Vagina (tissue), 2 donors: ENCODE results near the gene DIAPH3.
"Not testable (repeated sequence)": the region's sequence is repeated elsewhere in the genome, so short reads cannot be mapped to it uniquely, and the experiment has no call there.

Experiments used
- CTCF ChIP-seq, 3 experiments: fragments of 450-650 bp in 2 of 3; fragments of 200-600 bp in 1 of 3; sonication (generic) in 1 of 3; IDR thresholded peaks; one replicate each; pipeline ENCODE4 v1.5.1; 2017 to 2019; ENCODE audit warnings: antibody characterized with exemption in 3 of 3, mild to moderate bottlenecking in 2 of 3, moderate library complexity in 2 of 3
- POLR2A ChIP-seq, 2 donors: fragments of 450-650 bp; IDR thresholded peaks; one replicate each; pipeline ENCODE4 v1.6.1; 2017; ENCODE audit warnings: antibody characterized with exemption in 2 of 2, mild to moderate bottlenecking in 2 of 2, moderate library complexity in 2 of 2
- POLR2AphosphoS5 ChIP-seq, 2 donors: sonication (generic); formaldehyde crosslinking; IDR thresholded peaks; one replicate each; pipeline ENCODE4 v1.9.0; 2017; ENCODE audit warnings: antibody characterized with exemption in 2 of 2, mild to moderate bottlenecking in 2 of 2, low read depth in 1 of 2; ENCODE audit not compliant: insufficient read depth in 1 of 2

- not testable (repeated sequence) for TF ChIP-seq CTCF (IDR thresholded peaks at IDR 0.05); POLR2A (IDR thresholded peaks at IDR 0.05); POLR2AphosphoS5 (IDR thresholded peaks at IDR 0.05; ENCODE audit: insufficient read depth in 1 of 2, low read depth in 1 of 2)
These were observed 32.2 kb upstream of the DIAPH3 start for GRCh38 chr13:60195893-60196292.
